Kidney (tissue), 14 donors: Measurements from ENCODE around the gene MIGA1. TPM values are rescaled to one million over a fixed set of nuclear protein-coding genes. Genes with fewer than 3 reads are reported as not detected.

ENCODE experiments used
- DNase-seq, 5 donors: peaks; one replicate each; pipeline ENCODE4 v3.0.0-alpha.2; 2013 to 2020
- FAIRE-seq: peaks from 2 replicates; lab custom pipeline; 2012; peaks lifted over from hg19 to GRCh38; lab: Jason Lieb, UNC
- H3K27ac ChIP-seq, 2 donors: one replicate each; pipeline ENCODE4 v1.7.0; 2013; ENCODE audit warnings: low read depth in 2 of 2, low read length in 2 of 2, inconsistent platforms in 1 of 2
- H3K27me3 ChIP-seq: one replicate; pipeline ENCODE4 v1.7.1; 2013; ENCODE audit warnings: low read length, inconsistent platforms; ENCODE audit not compliant: control insufficient read depth, insufficient read depth
- H3K36me3 ChIP-seq, 3 donors: one replicate each; pipeline versions ENCODE4 v1.7.0 to v1.7.1; 2013; ENCODE audit warnings: low read length in 3 of 3, control low read depth in 1 of 3, inconsistent platforms in 1 of 3; ENCODE audit not compliant: insufficient read depth in 3 of 3, control insufficient read depth in 2 of 3
- H3K4me1 ChIP-seq, 3 donors: one replicate each; pipeline versions ENCODE4 v1.7.0 to v1.7.1; 2013; ENCODE audit warnings: low read length in 3 of 3, inconsistent platforms in 1 of 3, low read depth in 1 of 3; ENCODE audit not compliant: control insufficient read depth in 2 of 3, insufficient read depth in 2 of 3
- H3K4me3 ChIP-seq, 3 donors: one replicate each; pipeline versions ENCODE4 v1.7.0 to v1.8.1; 2013; ENCODE audit warnings: low read length in 3 of 3, control low read depth in 1 of 3, inconsistent platforms in 1 of 3
- H3K9ac ChIP-seq, 3 donors: one replicate each; pipeline versions ENCODE4 v1.7.0 to v1.7.1; 2013; ENCODE audit warnings: low read length in 3 of 3, control low read depth in 1 of 3, inconsistent platforms in 1 of 3
- H3K9me3 ChIP-seq, 3 donors: one replicate each; pipeline versions ENCODE4 v1.7.0 to v1.7.1; 2013; ENCODE audit warnings: low read length in 3 of 3, control low read depth in 1 of 3, inconsistent platforms in 1 of 3; ENCODE audit not compliant: control insufficient read depth in 2 of 3, insufficient read depth in 1 of 3
- CTCF ChIP-seq: IDR thresholded peaks from 3 replicates; pipeline ENCODE4 v1.5.1; 2012; ENCODE audit warnings: mild to moderate bottlenecking, moderate library complexity, borderline replicate concordance; ENCODE audit not compliant: insufficient read depth; ENCODE audit errors: extremely low read depth
- intact Hi-C: fragments of 100-400 bp; cut with DNase I; formaldehyde crosslinking; loops from one replicate; pipeline ENCODE4 v1.11.1; 2022
- polyA plus RNA-seq: library from polyadenylated mRNA; stranded (reverse); fragments of 350-450 nt; fragmentation: Illumina TruSeq; extraction: RNeasy Lipid Tissue Mini Kit (QIAGEN cat#74804); gene quantifications from one replicate; pipeline ENCODE4 v1.2.3, GENCODE V29; 2014; ENCODE audit warnings: low read depth, low replicate concordance; ENCODE audit not compliant: insufficient read depth
- total RNA-seq: library from RNA; stranded (reverse); fragmentation: NEBNext Ultra II Directional; extraction: Animal tissue kit (Norgen Biotek cat#: 25700); gene quantifications from one replicate; pipeline ENCODE4 v1.2.1, GENCODE V29; 2021
- donor health status: control.
- donor health status: control.
- donor health status: control.
- donor health status: control.
- donor health status: control.
- donor health status: DM: yes; HTN: yes; CAD: no.
- donor health status: Normal renal cell carcinoma (clear cell type).

MIGA1 gene
- total and polyA plus RNA-seq, 2 donors from 2014 or later = 5.4 to 25.5 TPM

DNA sequence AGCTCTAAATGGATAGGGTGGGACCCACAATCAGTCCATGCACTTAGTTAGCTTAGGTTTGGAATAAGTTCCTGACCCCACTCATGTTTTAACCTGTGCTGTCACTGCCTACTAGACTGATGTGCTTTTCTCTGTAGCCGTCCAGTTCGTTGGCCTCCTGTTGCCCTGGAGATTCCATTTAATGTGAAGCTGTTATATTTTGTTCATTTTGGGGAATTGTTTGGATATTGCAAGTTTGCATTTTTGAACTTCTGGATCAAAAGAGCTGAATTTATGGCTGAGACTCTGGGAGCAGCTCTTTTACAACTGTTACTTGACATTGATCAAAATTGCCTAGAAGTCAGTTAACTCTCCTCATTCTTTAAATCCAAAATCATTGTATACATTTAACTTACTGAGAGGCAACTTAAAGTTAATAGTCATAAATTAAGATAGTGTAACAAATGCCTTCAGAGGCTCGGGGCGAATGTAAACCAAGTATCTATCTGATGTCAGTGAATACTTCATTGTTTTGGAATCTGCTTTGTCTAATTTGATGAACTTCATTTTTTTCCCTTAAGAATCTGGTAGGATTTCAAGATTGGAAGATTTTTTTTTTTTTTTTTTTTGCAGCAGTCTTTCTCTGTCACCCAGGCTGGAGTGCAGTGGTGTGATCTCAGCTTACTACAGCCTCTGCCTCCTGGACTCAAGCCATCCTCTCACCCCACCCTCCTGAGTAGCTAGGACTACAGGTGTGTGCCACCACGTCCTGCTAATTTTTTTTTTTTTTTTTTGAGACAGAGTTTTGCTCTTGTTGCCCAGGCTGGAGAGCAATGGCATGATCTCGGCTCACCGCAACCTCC is 38.1 kb downstream of the MIGA1 start:
- H3K4me3 ChIP-seq = no peak overlapping the region
- DNase-seq (no peak), FAIRE-seq (no peak)
- peaks cover 0 to 6% (median 4%) of the 10 kb centered on the region in 3 donors for H3K36me3 ChIP-seq
- no peaks in the 10 kb centered on the region for H3K9me3 ChIP-seq
- H3K27ac ChIP-seq = no peak overlapping the region
- no peaks in the 10 kb centered on the region for H3K27me3 ChIP-seq
- H3K9ac ChIP-seq = no peak overlapping the region
- no peaks in the 10 kb centered on the region for H3K4me1 ChIP-seq
- no peak for TF ChIP-seq CTCF
- intact Hi-C loops = no loop called here

DNA sequence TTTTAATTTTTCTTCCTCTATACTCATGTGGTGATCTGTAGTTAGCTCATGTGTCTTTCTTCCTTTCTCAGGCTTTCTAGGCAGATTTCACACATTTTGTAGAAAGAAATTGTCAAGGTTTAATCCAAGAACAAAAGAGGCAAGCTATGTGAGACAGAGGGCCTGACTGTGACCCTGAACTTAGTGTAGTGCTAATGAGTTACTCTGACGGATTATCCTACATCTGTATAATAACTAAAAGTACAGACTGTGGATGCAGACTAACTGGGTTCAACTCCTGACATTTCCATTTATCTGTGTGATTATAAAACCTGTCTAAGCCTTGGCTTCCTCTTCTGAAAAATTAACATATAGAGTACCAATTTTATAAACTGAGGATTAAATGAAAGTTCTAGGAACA is 40.7 kb downstream of the MIGA1 start:
- H3K36me3 ChIP-seq = peaks cover 0 to 4% (median 0%) of the 10 kb centered on the region in 3 donors
- H3K27me3 ChIP-seq = no peaks in the 10 kb centered on the region
- no peak overlapping the region for H3K4me3 ChIP-seq
- no peak overlapping the region for H3K9ac ChIP-seq
- FAIRE-seq (no peak), DNase-seq (no peak)
- intact Hi-C loops = no loop called here
- H3K4me1 ChIP-seq = no peaks in the 10 kb centered on the region
- H3K27ac ChIP-seq = no peak overlapping the region
- no peak for TF ChIP-seq CTCF
- H3K9me3 ChIP-seq = no peaks in the 10 kb centered on the region

DNA sequence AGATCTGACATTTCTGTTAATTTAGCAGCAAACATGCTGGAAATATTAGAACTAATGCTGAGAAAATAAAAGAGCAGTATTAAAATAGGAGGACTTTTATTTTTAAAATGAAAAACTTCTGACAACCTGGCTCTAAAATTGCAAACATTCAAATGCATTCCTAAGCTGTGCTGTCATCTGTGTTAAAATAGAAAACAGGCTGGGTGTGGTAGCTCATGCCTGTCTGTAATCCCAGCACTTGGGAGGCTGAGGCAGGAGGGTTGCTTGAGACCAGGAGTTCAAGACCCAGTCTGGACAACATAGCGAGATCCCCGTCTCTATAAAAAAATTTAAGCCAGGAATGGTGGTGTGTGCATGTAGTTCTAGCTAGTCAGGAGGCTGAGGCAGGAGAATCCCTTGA is 44.6 kb downstream of the MIGA1 start:
- no peaks in the 10 kb centered on the region for H3K4me1 ChIP-seq
- H3K27ac ChIP-seq = no peak overlapping the region
- intact Hi-C loops = no loop called here
- no peak overlapping the region for H3K4me3 ChIP-seq
- H3K9ac ChIP-seq = no peak overlapping the region
- no peaks in the 10 kb centered on the region for H3K27me3 ChIP-seq
- no peaks in the 10 kb centered on the region for H3K9me3 ChIP-seq
- H3K36me3 ChIP-seq = no peaks in the 10 kb centered on the region
- TF ChIP-seq CTCF = no peak
- FAIRE-seq (no peak), DNase-seq (no peak)
